Fibroblast of villous mesenchyme (primary cell): ENCODE results near the gene FANCG. TPM values are rescaled to one million over a fixed set of nuclear protein-coding genes. Genes with fewer than 3 reads are reported as not detected.

Experiments used
- DNase-seq: peaks from one replicate; pipeline ENCODE4 v3.0.0-alpha.2; 2010; ENCODE audit warnings: low read depth
- H3K4me3 ChIP-seq: 2 replicates; pipeline ENCODE4 v1.5.1; 2011; ENCODE audit warnings: low read depth, mild to moderate bottlenecking, low read length
- total RNA-seq: library from RNA; depleted of rRNA; stranded (reverse); fragments of >200 nt; gene quantifications from 2 replicates; pipeline ENCODE4 v1.2.3, GENCODE V29; 2012
- TF ChIP-seq, protein P1 (sequence below): IDR thresholded peaks from 2 replicates; pipeline ENCODE4 v1.5.1; 2012; ENCODE audit warnings: low read depth, mild to moderate bottlenecking, low read length; ENCODE audit not compliant: insufficient read depth

FANCG gene
- total RNA-seq, 1 donor, result 23.7 TPM

- DNase-seq, result peak; percentile 96
- TF ChIP-seq, protein P1, sequence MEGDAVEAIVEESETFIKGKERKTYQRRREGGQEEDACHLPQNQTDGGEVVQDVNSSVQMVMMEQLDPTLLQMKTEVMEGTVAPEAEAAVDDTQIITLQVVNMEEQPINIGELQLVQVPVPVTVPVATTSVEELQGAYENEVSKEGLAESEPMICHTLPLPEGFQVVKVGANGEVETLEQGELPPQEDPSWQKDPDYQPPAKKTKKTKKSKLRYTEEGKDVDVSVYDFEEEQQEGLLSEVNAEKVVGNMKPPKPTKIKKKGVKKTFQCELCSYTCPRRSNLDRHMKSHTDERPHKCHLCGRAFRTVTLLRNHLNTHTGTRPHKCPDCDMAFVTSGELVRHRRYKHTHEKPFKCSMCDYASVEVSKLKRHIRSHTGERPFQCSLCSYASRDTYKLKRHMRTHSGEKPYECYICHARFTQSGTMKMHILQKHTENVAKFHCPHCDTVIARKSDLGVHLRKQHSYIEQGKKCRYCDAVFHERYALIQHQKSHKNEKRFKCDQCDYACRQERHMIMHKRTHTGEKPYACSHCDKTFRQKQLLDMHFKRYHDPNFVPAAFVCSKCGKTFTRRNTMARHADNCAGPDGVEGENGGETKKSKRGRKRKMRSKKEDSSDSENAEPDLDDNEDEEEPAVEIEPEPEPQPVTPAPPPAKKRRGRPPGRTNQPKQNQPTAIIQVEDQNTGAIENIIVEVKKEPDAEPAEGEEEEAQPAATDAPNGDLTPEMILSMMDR, result no peak
- H3K4me3 ChIP-seq, result peak overlapping the region; percentile 92
Measured at GRCh38 chr9:35114113-35114839, 34.5 kb upstream of the FANCG start.

DNA sequence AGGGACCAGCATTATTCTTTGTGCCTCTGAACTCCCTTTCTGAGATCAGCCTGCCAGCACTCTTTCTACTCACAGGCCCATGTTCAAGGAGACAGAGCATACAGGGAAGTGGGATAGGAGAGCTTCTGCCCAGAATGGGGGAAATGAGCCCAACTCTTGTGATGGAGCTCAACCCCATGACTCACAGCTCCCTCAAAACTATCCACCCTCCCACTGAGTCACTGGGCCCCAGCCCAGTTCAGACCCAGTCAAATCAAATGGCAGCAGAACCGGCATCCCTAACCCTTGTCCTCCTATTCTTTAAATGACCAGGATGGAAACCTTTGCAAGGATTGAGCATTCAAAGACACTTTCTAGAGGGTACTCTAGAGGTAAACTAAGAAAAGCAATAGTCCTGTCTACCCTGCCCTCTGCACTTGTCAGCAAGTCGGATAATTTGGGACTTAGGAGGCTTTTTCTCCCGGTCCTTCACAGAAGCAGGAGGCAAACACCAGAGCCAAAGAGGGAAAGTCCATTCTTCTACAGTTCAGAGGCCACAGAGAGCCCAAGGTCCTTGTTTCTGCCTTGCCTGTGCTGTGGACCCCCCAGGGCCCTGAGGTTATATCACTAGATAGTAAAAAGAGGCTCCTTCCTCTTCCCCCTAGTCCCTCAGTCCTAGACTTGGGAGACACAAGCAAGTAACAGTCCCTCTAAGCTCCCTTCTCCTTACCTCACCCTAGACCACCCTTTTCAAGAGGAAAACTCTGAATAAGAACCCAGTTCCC, 32.7 kb upstream of the FANCG start:
- H3K4me3 ChIP-seq, result peak overlapping the region; percentile 45
- peak; percentile 52 for DNase-seq
- TF ChIP-seq, protein P1, result no peak

DNA sequence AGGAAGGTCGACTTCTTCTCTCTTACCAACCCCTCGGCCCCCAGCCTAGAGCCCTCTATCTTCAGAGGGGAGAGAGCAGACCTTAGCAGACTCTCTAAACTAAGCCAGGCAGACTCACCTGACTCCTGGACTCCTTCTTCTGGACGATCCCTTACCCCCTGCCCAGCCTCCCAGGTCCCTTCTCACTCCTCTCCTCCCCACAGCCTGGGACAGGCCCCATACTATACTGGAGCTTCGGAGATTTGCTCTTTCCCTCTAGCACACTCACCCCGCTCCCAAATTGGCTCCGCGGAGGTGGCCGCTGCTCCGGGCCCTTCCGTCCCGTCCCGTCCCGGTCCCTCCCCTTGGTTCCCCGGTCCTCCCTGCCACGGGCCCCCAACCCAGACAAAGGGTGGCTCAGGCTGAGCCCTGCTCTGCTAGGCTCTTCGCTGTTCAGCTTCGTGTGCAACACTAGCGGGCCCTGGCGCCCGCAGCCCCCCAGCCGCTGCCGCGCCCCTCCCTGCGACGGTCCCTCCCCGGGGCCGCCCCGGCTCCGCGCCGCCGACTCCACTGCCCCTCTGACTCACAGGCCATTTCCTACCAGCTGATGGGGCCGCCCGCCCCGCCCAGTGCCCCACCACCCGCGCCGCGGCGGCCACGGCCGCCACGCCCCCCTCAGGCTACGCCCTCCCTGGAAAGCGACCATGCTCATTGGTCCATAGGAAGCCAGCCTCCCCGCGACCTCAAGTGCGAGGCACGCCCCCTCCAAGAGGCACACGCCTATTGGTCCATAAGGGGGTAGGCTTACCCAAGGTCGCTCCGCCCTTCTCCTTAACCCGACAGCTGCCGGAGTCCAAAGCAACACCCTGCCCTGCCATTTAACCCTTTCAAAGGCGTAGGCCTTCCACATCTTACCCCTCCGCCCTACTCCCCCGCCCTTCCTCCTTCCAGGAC, 31.5 kb upstream of the FANCG start:
- TF ChIP-seq, protein P1, result no peak
- DNase-seq, result peak; percentile 99
- H3K4me3 ChIP-seq, result peak overlapping the region; percentile 77

DNA sequence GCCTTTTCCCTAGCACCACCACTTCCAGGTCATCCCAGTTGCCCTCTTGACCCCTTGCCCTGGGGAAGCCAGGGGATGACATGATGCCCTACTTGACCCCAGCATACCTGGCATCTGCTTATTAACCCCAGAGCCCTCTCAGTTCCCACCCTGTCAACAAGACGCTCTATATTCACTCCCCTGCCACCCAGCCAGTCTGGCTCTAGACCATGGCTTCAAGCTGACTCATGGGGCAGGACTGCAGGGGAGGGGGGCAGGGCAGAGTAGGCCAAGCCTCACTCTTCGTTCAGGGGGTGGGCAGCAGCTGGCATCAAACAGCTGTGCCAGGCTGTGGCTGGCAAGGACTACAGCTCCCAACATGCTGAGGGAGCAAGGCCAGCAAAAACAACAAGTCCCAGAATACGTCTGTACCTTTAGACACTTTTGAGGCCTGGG, 30.6 kb upstream of the FANCG start:
- TF ChIP-seq, protein P1, result no peak
- H3K4me3 ChIP-seq, result peak overlapping the region; percentile 77
- peak; percentile 28 for DNase-seq

DNA sequence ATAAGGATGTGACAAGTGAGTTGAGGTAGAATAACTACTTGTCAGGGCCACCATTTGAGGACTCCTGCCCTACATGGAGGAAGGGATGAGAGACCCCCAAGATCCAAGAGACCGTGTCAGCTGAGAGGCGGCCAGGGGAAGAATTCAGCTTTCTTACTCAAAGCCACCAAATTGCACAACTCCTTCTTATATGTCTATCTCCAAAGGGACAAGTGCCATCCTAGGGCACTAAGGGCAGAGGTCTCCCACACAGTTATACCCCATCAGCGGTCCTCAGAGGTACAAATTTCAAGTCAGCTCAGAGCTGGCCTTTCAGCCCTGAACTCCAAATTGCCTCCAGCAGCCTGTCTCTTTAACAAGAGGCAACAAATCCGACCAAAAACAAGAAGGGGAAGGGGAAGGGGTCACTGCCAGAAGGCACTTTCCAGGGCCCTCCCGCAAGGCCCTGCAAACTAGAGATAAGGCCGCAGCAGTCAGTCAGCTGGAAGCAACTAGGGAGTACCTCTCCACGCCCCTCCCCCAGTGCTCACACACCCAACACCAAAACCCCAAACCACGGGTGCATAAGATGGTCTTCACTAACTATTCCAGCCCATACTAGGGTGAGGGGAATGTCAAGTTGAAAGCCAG, 29.3 kb upstream of the FANCG start:
- TF ChIP-seq, protein P1, result no peak
- H3K4me3 ChIP-seq, result no peak overlapping the region
- DNase-seq, result no peak

GRCh38 chr9:35108461-35108860, 28.7 kb upstream of the FANCG start:
- TF ChIP-seq, protein P1, result no peak
- no peak for DNase-seq
- no peak overlapping the region for H3K4me3 ChIP-seq
